ENCODE data around the gene DVL2. TPM values are rescaled to one million over a fixed set of nuclear protein-coding genes. Genes with fewer than 3 reads are reported as not detected.

Gene DVL2
- total and polyA plus RNA-seq, 2 of the 13 experiments (the other 11 are each of a cell fraction or from before 2014, with no cell fraction given) = 5.7 to 38.2 TPM

- WGBS (ENCODE audit: low lambda C conversion rate) = 5% methylated on average over 5 of the region's 9 CpGs
- CTCF ChIA-PET (ENCODE audit: low intra/inter-chr PET ratio, low total read pairs) = interaction anchor here (1.9 kb wide), 1 partner anchor 169 kb away, joined by 10 read pairs; no protein-coding TSS in a partner anchor
- FAIRE-seq = peak; percentile 90
- TF ChIP-seq TARDBP (CRISPR knock-in tag; IDR thresholded peaks at IDR 0.05) (no peak), ZFP91 (CRISPR knock-in tag; IDR thresholded peaks at IDR 0.05; ENCODE audit: borderline replicate concordance) (no peak), ZFP36L2 (CRISPR knock-in tag; IDR thresholded peaks at IDR 0.05) (no peak), EED (CRISPR knock-in tag; IDR thresholded peaks at IDR 0.05) (no peak), U2AF1 (optimal IDR thresholded peaks at IDR 0.05; ENCODE audit: low read depth, low read length) (no peak), EEA1 (CRISPR knock-in tag; IDR thresholded peaks at IDR 0.05; ENCODE audit: borderline replicate concordance) (no peak), AHR (CRISPR knock-in tag; IDR thresholded peaks at IDR 0.05) (no peak), MXD4 (CRISPR knock-in tag; IDR thresholded peaks at IDR 0.05) (0 out of 2 replicates have a peak, but pooled peaks have one; percentile 11), HMG20B (CRISPR knock-in tag; conservative IDR thresholded peaks at IDR 0.05) (no peak), ZNF354B (CRISPR knock-in tag; IDR thresholded peaks at IDR 0.05) (no peak), TP53 (CRISPR knock-in tag; conservative IDR thresholded peaks at IDR 0.05) (no peak), NRL (CRISPR knock-in tag; IDR thresholded peaks at IDR 0.05; ENCODE audit: borderline replicate concordance) (no peak), BHLHE40 (IDR thresholded peaks at IDR 0.05; ENCODE audit: low read length) (peak; percentile 59), ZBTB3 (CRISPR knock-in tag; IDR thresholded peaks at IDR 0.05; ENCODE audit: borderline replicate concordance, low read depth) (no peak), ZNF83 (CRISPR knock-in tag; IDR thresholded peaks at IDR 0.05; ENCODE audit: borderline replicate concordance) (no peak), NONO (IDR thresholded peaks at IDR 0.05) (no peak), NONO (CRISPR knock-in tag; conservative IDR thresholded peaks at IDR 0.05) (no peak), NFRKB (IDR thresholded peaks at IDR 0.05) (no peak), MED8 (CRISPR knock-in tag; IDR thresholded peaks at IDR 0.05; ENCODE audit: insufficient replicate concordance) (no peak), NFE2 (CRISPR knock-in tag; IDR thresholded peaks at IDR 0.05) (no peak), CBX1 (IDR thresholded peaks at IDR 0.05; ENCODE audit: low read depth) (no peak), ETV6 (CRISPR knock-in tag; conservative IDR thresholded peaks at IDR 0.05) (no peak)
- TF ChIP-seq, protein P1, sequence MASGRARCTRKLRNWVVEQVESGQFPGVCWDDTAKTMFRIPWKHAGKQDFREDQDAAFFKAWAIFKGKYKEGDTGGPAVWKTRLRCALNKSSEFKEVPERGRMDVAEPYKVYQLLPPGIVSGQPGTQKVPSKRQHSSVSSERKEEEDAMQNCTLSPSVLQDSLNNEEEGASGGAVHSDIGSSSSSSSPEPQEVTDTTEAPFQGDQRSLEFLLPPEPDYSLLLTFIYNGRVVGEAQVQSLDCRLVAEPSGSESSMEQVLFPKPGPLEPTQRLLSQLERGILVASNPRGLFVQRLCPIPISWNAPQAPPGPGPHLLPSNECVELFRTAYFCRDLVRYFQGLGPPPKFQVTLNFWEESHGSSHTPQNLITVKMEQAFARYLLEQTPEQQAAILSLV (CRISPR knock-in tag; IDR thresholded peaks at IDR 0.05; ENCODE audit: borderline replicate concordance) = no peak
- TF ChIP-seq, protein P2, sequence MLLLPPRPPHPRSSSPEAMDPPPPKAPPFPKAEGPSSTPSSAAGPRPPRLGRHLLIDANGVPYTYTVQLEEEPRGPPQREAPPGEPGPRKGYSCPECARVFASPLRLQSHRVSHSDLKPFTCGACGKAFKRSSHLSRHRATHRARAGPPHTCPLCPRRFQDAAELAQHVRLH (CRISPR knock-in tag; IDR thresholded peaks at IDR 0.05; ENCODE audit: borderline replicate concordance, low read depth) = no peak
Measured at GRCh38 chr17:7215136-7215638, 19.1 kb downstream of the DVL2 start.

More at GRCh38 chr17:7215136-7215638, 19.1 kb downstream of the DVL2 start:
- DNase-seq (ENCODE audit: low spot score) (peak; percentile 39), ATAC-seq (peak; percentile 1)
- Histone ChIP-seq H3K36me3 (replicated peaks in 1 of 2; ENCODE audit: control insufficient read depth in 1 of 2, insufficient read depth in 2 of 2, low read length in 2 of 2) (no peaks in the 10 kb centered on the region), H4K20me1 (ENCODE audit: insufficient read depth, low read length) (no peaks in the 10 kb centered on the region), H3K4me3 (replicated peaks in 1 of 3; ENCODE audit: insufficient read depth in 1 of 3, low read depth in 2 of 3, low read length in 3 of 3) (peak overlapping the region in 2 of 3 experiments; percentile 22 to 68; a peak in 3 of 6 replicates), H3K9ac (ENCODE audit: insufficient read depth, low read depth, low read length) (0 out of 2 replicates have a peak overlapping the region, but pooled peaks have one; percentile 28), H2AFZ (ENCODE audit: low read length) (no peak overlapping the region), H3K4me2 (ENCODE audit: low read depth, low read length) (peak overlapping the region; percentile 77), H3K4me1 (ENCODE audit: insufficient read depth, low read length) (peaks cover 56% of the 10 kb centered on the region), H3K79me2 (ENCODE audit: insufficient read depth, low read length) (peaks cover under 1% of the 10 kb centered on the region), H3K27ac (ENCODE audit: extremely low read length, insufficient read depth, low read length) (no peak overlapping the region), H3K9me3 (ENCODE audit: low read length) (no peaks in the 10 kb centered on the region), H3K27me3 (ENCODE audit: control insufficient read depth in 1 of 2, insufficient read depth in 2 of 2, low read length in 2 of 2) (peaks cover 0 to 4% of the 10 kb centered on the region in 2 experiments; a peak in 2 of 5 replicates)
- in situ Hi-C loops (cut with HindIII; ENCODE audit: extremely low pct_ligation_motif_present, low pct_unique_long_range_greater_than_20kb) (loop anchor here (5.0 kb wide), 1 partner anchor 38 kb away; the partner anchor contains the start of gene ASGR1), intact Hi-C loops (cut with micrococcal nuclease; ENCODE audit: unreplicated experiment) (no loop called here)
- POLR2A ChIA-PET = interaction anchor here (0.8 to 2.9 kb wide), 5 partner anchors 24 to 179 kb away, joined by 3 to 35 read pairs (median 4); partner anchors contain the start of genes ASGR1, ASGR2 and SLC16A13
- BruUV-seq (replicated peaks) = no TSS peak

Data from HepG2 (cell line).